HG03108 (cell line): ENCODE measurements around the gene SIRPA.

Experiments used
- ATAC-seq: cut with Tn5 transposase; IDR thresholded peaks from one replicate; pipeline ENCODE4 v1.9.1; 2021; ENCODE audit warnings: moderate library complexity; ENCODE audit not compliant: unreplicated experiment

Gene SIRPA

DNA sequence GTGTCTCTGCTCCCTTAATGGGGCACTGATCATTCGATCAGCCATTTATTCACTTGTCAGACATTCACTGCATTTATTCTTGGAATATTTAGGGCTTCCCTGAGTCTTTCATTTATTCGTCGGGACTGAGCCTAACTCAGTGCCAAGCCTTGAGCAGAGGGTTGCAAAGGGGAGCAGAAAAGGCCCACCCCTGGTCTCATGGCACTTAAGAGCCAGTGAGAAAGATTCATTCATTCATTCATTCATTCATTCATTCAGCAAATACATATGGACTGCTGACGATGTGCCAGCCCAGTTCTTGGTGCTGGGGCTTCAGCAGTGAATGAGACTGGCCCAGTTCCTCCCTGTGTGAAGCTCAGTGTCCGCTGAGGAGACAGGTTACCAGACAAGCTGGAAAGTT is 36.6 kb downstream of the SIRPA start:
- ATAC-seq = no peak

DNA sequence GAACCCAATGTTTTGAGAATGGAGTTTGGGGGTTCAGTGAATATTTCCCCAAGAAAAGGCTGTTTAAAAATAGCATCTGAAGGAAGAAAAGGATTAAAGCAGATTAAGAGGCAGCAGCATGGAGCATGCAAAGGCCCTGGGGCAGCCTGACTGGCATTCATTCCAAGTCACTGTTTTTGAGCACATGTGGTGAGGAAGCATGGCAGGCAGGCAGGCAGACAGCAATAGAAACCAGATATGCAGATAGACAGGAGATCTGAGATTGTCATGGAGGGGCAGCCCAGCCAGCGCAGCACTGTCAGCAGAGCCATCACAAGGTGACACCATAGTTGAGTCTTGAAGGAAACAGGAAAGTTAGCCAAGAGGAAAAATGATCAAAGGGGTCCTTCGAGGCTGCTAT is 37.8 kb downstream of the SIRPA start:
- no peak for ATAC-seq

DNA sequence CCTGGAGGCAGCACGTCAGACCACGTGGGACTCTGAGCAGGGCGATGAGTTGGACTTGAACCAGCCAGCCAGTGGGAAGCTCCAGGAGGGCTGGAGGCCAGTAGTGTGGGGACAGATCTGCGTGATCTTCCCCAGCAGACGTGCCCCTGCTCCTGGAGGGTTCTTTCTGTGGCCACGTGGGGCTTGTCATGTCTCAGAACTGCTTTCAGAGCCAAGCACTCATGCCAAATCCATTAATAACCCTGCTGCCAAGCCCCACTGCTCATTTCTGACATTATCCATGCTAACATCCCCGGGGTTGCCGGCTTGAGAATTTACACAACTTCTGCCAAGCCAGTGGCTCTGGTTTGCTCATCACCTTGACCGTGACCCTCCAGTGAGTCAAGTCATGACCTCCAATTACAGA is 38.3 kb downstream of the SIRPA start:
- ATAC-seq = no peak

DNA sequence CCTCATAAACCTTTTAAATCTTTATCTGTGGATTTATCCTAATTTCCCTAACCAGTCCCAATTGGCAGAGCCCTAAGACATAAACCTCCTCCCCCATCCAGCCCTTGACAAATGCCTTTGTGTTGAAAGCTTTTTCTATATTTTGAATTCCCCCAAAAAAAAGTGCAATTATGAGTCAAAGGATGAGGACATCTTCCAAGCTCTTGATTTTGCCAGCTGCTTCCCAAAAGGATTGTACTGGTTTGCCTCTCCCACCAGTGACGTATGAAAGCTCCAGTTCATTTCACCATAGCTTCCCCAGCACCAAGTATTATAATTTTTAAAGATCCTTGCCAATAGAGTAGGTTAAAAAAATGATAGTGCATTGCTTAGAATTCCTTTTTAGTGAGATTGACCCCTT is 38.9 kb downstream of the SIRPA start:
- ATAC-seq = no peak

DNA sequence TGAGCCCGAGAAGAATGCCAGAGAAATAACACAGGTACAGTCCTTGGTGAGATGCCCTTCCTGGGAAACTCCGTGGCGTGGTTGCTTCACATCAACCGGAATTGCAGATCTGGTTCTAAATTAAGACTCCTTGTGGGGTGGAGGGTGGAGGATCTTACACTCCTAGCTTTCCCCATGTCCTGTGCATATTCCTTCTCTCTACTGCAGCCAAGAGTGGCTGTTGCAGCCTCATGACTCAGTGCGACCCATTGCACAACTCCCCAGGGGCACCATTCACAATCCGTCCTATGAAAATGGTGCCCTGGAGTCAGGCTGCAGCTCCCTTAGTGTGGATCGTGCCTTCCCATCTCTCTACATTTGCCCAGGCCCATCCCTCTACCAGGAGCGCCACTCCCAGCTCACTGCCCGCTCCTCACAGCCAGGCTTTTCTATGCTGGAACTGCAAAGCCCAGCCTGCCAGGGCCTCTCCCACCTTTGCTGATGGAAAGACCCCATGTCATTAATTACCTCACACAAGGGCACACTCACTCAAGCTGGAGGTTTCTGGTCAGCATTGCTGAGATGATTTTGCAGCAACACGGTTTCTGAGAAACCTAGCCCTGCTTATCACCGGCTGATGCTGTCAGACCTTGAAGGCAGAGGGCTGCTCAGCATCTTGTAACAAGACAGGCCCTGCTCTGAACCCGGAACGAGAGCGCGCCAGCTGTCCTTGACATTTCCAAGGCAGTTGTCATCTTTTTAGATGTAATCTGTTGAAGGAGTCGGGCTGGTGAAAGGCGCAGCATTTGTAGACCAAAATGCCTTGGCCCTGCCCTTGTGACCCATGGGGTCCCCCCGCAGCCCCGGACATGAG is 39.7 kb downstream of the SIRPA start:
- ATAC-seq = no peak

DNA sequence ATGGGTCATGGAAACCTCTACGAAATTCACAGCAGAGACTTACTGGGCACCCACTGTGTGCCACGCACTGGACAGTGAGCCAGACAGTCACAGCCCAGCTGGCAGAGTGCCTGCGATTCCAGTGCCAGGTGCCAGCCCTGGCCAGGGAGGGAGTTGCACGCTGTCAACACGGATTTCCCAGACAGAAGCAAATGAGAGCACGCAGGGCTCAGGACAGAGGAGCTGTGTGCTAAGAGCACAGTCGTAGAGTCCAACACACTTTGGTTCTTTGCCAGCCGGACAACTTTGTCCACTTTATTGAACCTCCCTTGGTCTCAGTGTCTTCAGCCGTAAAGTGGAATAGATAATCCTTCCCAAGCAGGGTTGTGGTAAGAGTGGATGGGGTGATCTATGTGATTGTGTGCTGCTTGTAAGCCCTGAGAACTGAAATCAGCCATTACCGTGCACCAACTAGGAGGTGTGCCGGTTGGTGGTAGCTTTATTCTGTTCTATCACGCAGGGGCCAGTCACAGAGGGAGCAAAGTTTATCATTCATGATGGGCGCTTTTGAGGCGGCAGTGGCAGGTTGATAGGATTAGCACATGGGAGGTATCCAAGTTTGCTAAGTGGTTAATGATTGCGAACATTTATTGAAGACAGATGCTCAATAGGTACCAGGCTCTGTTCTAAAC is 40.6 kb downstream of the SIRPA start:
- ATAC-seq = no peak

DNA sequence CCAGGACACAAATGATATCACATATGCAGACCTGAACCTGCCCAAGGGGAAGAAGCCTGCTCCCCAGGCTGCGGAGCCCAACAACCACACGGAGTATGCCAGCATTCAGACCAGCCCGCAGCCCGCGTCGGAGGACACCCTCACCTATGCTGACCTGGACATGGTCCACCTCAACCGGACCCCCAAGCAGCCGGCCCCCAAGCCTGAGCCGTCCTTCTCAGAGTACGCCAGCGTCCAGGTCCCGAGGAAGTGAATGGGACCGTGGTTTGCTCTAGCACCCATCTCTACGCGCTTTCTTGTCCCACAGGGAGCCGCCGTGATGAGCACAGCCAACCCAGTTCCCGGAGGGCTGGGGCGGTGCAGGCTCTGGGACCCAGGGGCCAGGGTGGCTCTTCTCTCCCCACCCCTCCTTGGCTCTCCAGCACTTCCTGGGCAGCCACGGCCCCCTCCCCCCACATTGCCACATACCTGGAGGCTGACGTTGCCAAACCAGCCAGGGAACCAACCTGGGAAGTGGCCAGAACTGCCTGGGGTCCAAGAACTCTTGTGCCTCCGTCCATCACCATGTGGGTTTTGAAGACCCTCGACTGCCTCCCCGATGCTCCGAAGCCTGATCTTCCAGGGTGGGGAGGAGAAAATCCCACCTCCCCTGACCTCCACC is 42.2 kb downstream of the SIRPA start:
- ATAC-seq = no peak

DNA sequence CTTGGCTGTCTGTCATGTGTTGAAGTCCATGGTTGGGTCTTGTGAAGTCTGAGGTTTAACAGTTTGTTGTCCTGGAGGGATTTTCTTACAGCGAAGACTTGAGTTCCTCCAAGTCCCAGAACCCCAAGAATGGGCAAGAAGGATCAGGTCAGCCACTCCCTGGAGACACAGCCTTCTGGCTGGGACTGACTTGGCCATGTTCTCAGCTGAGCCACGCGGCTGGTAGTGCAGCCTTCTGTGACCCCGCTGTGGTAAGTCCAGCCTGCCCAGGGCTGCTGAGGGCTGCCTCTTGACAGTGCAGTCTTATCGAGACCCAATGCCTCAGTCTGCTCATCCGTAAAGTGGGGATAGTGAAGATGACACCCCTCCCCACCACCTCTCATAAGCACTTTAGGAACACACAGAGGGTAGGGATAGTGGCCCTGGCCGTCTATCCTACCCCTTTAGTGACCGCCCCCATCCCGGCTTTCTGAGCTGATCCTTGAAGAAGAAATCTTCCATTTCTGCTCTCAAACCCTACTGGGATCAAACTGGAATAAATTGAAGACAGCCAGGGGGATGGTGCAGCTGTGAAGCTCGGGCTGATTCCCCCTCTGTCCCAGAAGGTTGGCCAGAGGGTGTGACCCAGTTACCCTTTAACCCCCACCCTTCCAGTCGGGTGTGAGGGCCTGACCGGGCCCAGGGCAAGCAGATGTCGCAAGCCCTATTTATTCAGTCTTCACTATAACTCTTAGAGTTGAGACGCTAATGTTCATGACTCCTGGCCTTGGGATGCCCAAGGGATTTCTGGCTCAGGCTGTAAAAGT is 43.5 kb downstream of the SIRPA start:
- no peak for ATAC-seq

DNA sequence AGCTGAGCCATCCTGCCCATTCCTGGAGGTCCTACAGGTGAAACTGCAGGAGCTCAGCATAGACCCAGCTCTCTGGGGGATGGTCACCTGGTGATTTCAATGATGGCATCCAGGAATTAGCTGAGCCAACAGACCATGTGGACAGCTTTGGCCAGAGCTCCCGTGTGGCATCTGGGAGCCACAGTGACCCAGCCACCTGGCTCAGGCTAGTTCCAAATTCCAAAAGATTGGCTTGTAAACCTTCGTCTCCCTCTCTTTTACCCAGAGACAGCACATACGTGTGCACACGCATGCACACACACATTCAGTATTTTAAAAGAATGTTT is 44.0 kb downstream of the SIRPA start:
- ATAC-seq = no peak

DNA sequence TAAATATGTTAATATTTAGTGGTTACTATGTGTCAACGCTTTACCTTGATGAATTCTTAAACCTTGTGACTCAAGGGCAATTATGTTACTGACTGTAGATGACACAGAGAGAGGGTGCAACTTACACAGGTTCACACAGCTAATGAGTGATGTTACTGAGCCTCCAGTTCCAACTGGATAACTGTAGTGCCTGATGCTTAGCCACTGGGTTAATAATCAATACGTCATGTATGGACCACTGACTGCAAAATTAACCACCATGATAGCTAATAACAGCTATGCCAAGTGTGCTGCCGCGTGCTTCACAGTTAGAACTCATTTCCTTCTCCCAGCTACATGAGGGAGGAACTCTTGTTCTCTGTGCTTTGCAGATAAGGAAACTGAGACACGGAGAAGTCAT is 45.4 kb downstream of the SIRPA start:
- ATAC-seq = no peak

DNA sequence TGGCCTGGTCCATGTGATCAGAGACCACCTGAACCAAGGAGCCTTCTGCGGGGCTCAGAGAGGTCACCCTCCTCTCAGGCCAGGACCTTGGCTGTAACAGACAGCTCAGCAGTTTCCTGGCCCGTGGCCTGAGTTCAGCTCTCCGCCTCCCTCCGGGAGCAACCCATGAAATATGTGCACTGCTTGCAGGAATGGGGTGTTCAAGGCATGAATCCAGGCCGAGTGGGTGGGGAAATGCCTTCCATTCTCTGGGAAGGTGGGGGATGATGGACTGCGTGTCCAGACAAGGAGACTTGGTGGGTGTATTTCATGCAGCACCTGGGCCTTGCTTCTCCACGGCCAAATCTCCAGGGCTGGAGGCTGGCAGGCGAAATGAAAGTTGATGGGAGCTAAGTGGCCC is 46.0 kb downstream of the SIRPA start:
- ATAC-seq = no peak

DNA sequence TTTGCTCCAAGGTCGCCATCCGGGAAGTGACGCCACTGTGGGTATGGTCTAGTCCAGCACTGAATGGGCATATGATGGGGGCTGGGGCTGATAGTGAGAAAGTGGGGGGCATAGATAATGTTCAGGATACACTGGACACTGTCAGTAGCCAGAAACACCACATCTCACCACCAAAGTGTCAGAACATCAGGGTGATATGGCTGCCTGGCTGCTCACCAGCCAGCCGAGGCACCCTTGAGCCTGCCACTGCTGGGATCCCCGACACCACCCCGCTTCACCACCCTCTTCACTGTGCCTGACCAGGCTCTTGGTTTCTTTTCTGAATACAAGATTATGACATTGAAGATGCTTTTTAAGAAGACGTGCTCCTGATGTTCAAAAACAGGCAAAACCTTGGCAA is 46.9 kb downstream of the SIRPA start:
- no peak for ATAC-seq

DNA sequence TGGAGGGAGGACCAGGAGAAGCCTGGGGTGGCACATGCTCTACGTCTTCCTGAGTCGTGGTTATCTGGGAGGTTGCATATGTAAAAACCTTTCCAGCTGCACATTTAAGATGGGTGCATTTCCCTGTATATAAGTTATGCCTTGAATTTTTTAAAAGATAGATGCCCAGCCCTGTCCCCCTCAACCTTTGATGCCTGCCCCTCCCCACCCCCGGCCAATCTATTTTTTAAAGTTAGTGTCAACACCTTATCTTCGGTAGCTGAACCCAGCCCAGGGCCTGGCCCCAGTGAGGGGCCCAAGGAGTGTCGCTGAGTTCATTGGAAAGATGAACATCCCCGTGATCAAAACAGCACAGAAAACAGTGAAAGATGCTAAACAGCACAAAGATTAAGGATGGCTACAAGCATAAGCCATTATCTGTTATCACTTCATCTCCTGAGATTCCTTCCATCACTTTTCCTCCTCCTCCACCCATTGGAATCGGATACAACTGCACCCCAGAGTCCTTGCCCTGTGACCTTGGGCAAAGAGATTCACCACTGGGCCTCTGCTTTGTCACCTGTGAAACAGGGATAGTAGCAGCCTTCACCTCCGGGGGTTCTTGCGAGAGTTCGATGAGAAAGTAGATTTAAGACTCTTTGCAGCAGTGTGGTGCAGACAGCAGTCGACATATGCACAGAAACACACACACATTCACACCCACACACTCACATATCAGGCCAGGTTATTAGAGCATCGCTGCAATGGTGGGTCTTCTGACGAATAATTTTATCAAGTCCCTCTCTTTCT is 47.5 kb downstream of the SIRPA start:
- no peak for ATAC-seq

DNA sequence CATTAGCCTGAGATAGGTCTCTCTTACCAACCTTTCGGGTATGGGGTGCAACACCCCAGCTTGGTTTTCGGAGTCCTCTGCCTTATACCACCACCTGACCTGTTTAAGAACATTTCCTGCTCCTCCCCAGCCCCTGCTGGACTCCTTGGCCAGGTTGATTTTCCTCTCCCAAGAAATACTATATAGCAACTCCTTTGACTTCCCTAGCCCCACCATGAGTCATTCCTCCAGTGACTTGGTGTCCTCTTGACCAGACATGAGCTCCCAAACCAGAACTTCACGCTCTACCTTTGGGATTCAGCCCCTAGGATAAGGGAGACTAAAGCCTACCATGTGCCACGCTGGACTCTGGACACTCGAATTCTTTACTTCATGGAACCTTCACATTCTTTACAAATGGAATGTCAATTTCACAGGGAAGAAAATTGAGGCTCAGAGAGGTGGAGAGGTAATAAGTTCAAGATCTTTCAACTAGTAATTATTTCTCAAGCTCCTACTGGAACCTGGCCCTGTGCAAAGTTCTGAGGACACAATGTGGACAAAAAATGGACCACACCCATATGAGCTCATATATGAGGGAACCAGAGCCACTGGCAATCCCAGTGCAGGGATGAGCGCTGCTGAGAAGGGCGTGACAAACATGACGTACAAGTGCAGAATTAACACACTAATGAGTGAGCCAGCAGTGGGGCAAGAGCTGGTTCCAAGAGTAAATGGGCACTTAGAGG is 48.2 kb downstream of the SIRPA start:
- no peak for ATAC-seq

DNA sequence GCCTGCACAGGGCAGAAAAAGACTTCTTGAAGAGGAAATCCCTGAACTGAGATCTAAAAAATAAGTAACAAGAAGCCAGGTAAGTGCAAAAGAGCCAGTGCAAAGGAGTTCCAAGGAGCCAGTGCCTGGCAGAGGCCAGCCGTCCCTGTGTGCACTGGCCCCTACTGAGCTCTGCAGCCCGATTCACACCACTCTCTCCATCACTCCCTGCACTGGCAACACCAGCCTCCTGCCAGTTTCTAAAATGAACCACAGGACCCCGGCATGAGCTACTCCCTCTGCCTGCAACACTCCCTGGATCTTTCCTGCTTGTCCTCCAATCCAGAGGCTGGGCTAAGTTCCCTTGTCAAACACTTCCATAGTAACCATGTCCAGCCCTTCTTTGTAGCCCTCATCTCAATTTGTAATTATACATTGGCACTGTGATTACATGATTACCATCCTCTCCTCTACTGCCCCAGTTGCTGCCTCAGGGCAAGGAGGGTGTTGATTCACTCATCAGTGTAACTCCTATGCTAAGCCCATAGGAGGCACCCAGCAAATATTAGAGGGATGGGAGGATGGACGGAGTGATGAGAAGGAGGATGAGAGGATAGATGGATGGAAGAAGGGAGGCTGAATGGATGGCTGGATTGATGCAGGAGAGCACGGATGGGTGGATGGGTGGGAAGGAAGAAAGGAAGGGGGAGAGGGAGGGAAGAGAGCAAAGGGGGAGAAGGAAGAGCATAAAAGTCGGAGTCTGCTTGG is 49.3 kb downstream of the SIRPA start:
- no peak for ATAC-seq

DNA sequence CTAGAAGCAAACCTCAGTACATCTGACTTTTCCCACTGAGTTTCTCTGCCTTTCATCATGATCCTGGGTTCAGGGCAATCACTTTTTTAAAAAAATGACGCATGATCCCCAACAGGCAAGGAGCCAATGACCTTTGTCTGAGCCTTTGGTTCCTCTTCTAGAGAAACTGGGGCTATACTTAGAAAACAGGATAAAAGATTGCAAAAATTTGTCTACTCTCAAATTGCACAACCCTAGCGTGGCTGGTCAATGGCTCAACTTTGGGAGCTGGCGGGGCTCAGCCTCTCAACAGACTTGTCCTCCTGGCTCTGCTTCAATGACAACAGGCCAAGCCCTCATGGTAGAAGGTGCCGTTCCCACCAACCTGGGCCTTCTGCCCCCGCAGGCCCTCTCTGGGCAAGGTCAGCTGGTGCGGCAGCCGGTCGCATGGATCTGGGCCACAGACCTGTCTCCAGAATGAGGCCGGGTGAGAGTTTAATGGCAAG is 50.0 kb downstream of the SIRPA start:
- no peak for ATAC-seq

DNA sequence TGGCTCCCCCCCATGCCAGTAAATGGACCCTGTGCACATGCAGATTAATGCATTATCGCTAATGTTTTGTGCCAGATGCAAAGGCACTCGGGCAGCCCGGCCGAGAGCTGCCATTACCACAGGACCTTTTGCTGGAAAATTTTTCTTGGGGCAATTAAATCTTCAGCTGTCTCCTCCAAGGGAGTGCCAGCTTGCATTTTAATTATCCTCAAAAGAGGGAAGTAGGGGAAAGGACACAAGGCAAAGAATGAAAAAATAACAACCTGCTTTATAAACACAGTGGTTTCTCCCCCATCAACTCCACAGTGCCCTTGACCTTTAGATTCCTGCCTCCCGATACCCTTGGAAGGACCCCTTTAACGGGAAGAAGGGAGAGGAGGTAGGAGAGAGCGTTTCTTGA is 50.5 kb downstream of the SIRPA start:
- ATAC-seq = no peak

DNA sequence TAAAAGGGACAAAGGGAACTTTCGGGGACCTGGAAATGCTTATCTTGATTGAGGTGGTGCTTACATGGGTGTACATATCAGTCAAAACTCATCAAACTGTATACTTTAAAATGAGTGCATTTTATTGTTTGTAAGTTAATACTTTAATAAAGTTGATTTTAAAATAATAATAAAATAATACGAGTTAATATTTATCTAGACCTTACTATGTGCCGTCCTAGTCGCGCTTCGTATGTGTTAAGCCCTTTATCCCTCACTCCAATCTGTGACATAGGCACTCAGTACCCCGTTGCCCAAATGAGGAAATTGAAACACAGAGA is 51.2 kb downstream of the SIRPA start:
- ATAC-seq = no peak
